Mesothelial cell of epicardium (in vitro differentiated cells): ENCODE measurements around the gene ZNF438. TPM values are rescaled to one million over a fixed set of nuclear protein-coding genes. Genes with fewer than 3 reads are reported as not detected.

Experiments used
- DNase-seq, 2 experiments: peaks; one replicate each; pipeline ENCODE4 v3.0.0; 2021; ENCODE audit warnings: low spot score in 2 of 2; ENCODE audit not compliant: unreplicated experiment in 2 of 2
- H3K27ac Mint-ChIP-seq: 2 replicates; pipeline ENCODE4 v1.8.0; 2021; ENCODE audit warnings: mixed read lengths
- H3K27me3 Mint-ChIP-seq: 2 replicates; pipeline ENCODE4 v1.8.0; 2021; ENCODE audit warnings: low read depth, mixed read lengths
- H3K36me3 Mint-ChIP-seq: 2 replicates; pipeline ENCODE4 v1.8.0; 2021; ENCODE audit warnings: mixed read lengths
- H3K4me1 Mint-ChIP-seq: 2 replicates; pipeline ENCODE4 v1.8.0; 2021; ENCODE audit warnings: mixed read lengths
- H3K4me3 Mint-ChIP-seq: 2 replicates; pipeline ENCODE4 v1.8.0; 2021; ENCODE audit warnings: mild to moderate bottlenecking, moderate library complexity, mixed read lengths
- H3K9me3 Mint-ChIP-seq: 2 replicates; pipeline ENCODE4 v1.8.0; 2021; ENCODE audit warnings: mixed read lengths
- total RNA-seq: library from RNA; stranded (reverse); gene quantifications from 3 replicates; pipeline ENCODE4 v1.2.1, GENCODE V29; 2021
- TF ChIP-seq, protein P1 (sequence below): fragments of 200-600 bp; sonication (generic); IDR thresholded peaks from one replicate; pipeline ENCODE4 v1.5.0; 2021; ENCODE audit warnings: antibody characterized with exemption; ENCODE audit not compliant: unreplicated experiment

The ZNF438 gene
- total RNA-seq, 1 donor from 2014 or later = 6.0 TPM

DNA sequence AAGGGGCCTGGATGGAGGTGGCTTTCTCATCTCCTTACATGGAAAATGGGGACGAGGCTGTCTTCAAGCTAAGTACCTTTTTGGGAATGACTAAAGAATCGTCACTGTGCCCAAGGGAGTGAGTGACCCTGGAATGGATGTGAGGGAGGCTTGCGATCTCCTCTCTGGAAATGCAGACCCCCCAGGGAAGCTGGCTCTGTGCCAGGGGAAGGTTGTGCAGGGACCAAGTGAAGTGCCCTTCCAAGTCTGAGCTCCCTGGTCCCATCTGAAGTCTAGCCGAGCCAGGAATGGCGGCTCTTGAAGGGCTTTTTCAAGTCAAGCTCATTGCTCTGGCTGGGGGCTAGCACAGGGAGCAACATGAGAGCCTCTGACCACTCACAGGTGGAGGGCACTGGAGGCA is 221.2 kb downstream of the ZNF438 start:
- Mint-ChIP-seq H3K9me3 (no peaks in the 10 kb centered on the region), H3K4me3 (no peak overlapping the region), H3K36me3 (no peaks in the 10 kb centered on the region), H3K27ac (no peak overlapping the region), H3K4me1 (peaks cover 46% of the 10 kb centered on the region), H3K27me3 (no peaks in the 10 kb centered on the region)
- TF ChIP-seq, protein P1, sequence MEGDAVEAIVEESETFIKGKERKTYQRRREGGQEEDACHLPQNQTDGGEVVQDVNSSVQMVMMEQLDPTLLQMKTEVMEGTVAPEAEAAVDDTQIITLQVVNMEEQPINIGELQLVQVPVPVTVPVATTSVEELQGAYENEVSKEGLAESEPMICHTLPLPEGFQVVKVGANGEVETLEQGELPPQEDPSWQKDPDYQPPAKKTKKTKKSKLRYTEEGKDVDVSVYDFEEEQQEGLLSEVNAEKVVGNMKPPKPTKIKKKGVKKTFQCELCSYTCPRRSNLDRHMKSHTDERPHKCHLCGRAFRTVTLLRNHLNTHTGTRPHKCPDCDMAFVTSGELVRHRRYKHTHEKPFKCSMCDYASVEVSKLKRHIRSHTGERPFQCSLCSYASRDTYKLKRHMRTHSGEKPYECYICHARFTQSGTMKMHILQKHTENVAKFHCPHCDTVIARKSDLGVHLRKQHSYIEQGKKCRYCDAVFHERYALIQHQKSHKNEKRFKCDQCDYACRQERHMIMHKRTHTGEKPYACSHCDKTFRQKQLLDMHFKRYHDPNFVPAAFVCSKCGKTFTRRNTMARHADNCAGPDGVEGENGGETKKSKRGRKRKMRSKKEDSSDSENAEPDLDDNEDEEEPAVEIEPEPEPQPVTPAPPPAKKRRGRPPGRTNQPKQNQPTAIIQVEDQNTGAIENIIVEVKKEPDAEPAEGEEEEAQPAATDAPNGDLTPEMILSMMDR = no peak
- DNase-seq = no peak

DNA sequence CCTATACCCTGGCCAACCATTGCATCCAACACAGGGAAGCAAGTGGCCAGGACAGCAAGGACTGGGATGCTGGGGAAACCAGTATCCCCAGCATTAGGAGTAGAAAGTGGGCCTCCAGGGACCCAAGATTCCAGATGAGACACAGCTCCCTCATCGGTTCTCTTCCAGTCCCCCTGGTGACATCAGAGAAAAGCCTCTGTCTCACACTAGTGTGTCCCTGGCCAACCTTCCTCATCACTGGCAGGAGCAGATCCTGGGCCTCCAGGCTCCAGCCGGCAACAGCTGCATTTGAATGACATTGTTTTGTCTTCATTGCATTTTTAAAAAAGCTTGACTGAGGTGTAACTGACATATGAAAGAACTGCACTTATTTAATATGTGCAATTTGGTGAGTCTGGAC is 224.8 kb downstream of the ZNF438 start:
- Mint-ChIP-seq H3K27ac (no peak overlapping the region), H3K4me1 (peaks cover 26% of the 10 kb centered on the region), H3K36me3 (no peaks in the 10 kb centered on the region), H3K9me3 (no peaks in the 10 kb centered on the region), H3K27me3 (no peaks in the 10 kb centered on the region), H3K4me3 (no peak overlapping the region)
- TF ChIP-seq, protein P1 = no peak
- DNase-seq = no peak

DNA sequence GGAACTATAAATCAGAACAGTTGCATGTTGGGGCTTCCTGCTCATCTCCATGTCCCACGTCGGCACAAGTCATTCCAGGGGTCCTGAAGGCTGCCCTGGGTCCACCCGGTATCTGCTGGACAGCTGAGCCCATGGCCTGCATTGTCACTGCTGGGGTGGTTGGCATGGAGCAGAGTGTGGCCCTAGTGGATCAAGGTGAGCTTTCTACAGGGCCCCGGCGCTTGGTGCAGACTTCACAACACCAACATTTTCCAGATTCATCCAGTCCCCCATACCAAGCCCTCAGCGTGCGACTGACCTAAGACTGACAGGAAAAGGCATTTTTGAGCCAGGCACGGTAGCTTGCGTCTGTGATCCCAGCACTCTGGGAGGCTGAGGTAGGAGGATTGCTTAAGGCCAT is 226.6 kb downstream of the ZNF438 start:
- Mint-ChIP-seq H3K27ac (no peak overlapping the region), H3K4me3 (no peak overlapping the region), H3K27me3 (no peaks in the 10 kb centered on the region), H3K9me3 (no peaks in the 10 kb centered on the region), H3K4me1 (peaks cover 22% of the 10 kb centered on the region), H3K36me3 (no peaks in the 10 kb centered on the region)
- TF ChIP-seq, protein P1 = no peak
- DNase-seq = no peak

DNA sequence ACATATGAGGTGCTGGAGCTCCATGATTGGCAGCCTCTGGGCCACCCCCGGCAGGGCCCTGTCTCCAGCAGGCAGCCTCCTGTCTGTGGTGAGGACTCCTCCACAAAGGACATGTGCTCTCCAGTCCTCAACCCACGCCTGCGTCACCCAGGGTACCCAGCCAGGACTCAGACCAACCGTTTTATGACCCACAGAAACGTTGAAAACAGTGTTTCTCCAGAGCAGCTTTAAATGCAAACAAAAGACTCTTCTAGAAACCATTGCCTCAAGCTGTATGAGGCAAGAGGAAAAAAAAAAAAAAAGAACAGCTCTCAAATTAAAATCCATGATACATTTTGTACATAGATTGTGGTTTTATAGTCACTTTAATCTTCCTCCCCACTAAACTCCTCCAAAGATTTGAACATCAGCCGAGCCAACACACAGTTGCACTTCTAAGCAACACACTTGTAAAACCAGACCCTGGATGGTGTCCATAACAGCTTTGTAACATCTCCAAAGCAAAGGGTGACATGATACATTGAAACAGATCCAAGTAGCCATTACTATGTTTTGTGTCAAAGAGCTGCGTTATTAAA is 227.1 kb downstream of the ZNF438 start:
- no peak for DNase-seq
- Mint-ChIP-seq H3K27me3 (no peaks in the 10 kb centered on the region), H3K27ac (peak overlapping the region; percentile 89), H3K4me3 (no peak overlapping the region), H3K4me1 (peaks cover 22% of the 10 kb centered on the region), H3K36me3 (no peaks in the 10 kb centered on the region), H3K9me3 (no peaks in the 10 kb centered on the region)
- TF ChIP-seq, protein P1 = no peak

DNA sequence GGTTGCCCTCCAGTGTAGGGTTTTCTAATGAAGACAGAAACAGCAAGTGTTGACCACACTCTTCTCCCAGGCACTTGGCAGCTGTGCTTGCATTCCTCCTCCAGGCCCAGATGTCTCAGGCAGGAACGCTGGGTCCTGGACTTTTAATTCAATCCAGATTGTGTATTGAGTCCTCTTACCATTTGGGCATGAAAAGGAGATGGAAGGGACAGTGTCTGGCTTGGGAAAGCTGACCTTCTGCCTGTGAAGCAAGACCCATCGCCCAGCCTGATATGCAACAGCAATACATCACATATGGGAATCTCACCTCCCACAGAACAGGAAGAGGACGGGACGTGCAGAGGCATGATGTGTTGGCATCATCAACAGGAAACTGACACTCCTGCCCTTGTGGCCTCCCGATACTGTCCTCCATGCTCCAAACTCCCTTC is 227.8 kb downstream of the ZNF438 start:
- no peaks in the 10 kb centered on the region for H3K27me3 Mint-ChIP-seq
- TF ChIP-seq, protein P1 = no peak
- peak overlapping the region; percentile 54 for H3K27ac Mint-ChIP-seq
- no peak overlapping the region for H3K4me3 Mint-ChIP-seq
- no peaks in the 10 kb centered on the region for H3K9me3 Mint-ChIP-seq
- DNase-seq = no peak
- peaks cover 22% of the 10 kb centered on the region for H3K4me1 Mint-ChIP-seq
- H3K36me3 Mint-ChIP-seq = no peaks in the 10 kb centered on the region

DNA sequence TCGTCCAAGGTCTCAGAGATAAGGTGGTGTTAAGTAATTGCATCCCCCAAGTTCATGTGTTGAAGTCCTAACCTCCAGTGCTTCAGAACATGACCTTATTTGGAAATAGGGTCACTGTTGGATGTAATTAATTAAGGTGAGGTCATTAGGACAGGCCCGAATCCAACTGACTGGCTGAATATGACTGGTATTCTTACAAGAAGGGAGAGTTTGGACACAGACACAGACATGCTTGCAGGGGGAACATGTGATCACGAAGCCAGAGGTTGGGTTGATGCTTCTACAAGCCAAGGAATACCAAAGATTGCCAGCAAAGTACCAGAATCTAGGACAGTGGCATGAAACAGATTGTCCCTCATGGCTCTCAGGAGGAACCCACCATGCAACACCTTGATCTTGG is 228.6 kb downstream of the ZNF438 start:
- no peak for DNase-seq
- Mint-ChIP-seq H3K27me3 (no peaks in the 10 kb centered on the region), H3K27ac (no peak overlapping the region), H3K36me3 (no peaks in the 10 kb centered on the region), H3K4me1 (peaks cover 20% of the 10 kb centered on the region), H3K4me3 (no peak overlapping the region), H3K9me3 (no peaks in the 10 kb centered on the region)
- TF ChIP-seq, protein P1 = no peak
